NCI-H345 (cell line): ENCODE data around the gene CD63.

Experiments
- DNase-seq: peaks from one replicate; lab custom pipeline; 2025; lab: John Stamatoyannopoulos, UW

The CD63 gene

DNA sequence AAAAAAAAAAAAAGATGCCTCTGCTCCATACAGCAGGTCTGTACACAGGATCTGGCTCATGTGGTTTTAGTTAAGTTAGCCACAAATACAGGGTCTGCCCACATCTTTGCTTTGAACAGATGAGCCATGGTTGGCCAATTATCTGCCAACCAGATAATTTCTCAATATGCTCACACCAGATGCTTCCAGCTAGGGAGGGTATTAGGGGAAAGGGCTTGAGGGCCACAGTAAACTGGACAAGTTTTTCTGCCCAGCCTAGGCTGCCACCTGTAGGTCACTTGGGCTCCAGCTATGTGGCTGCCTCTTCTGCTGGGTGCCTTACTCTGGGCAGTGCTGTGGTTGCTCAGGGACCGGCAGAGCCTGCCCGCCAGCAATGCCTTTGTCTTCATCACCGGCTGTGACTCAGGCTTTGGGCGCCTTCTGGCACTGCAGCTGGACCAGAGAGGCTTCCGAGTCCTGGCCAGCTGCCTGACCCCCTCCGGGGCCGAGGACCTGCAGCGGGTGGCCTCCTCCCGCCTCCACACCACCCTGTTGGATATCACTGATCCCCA lies 7.8 kb downstream of the CD63 start:
- no peak for DNase-seq

DNA sequence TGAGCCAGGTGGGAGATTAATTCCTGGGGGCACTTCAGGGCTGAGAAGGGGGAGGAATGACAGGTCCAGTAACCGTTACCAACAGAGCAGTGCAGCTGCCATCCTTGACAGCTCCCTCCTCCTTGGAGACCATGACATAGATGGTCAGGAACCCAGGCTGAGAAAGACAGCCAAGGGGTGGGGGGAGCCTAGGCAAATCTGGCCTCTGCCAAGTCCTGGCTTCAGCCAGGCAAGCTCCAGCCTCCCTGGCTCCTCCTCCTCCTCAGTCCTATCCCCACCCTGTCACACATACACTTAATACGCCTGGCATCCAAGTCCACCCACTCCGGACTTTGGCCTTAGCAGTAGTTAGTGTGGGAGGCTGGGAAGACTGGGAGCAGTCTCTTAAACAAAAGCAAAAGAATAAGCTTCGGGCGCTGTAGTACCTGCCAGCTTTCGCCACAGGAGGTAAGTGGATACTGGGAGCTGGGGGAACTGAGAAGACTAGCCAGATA lies 8.7 kb downstream of the CD63 start, which contains the start of gene RDH5:
Gene RDH5, plus strand, starts transcription at position 323 of the 494 bp plus-strand sequence. CDS start 792 bp downstream, outside the sequence.
- no peak for DNase-seq

DNA sequence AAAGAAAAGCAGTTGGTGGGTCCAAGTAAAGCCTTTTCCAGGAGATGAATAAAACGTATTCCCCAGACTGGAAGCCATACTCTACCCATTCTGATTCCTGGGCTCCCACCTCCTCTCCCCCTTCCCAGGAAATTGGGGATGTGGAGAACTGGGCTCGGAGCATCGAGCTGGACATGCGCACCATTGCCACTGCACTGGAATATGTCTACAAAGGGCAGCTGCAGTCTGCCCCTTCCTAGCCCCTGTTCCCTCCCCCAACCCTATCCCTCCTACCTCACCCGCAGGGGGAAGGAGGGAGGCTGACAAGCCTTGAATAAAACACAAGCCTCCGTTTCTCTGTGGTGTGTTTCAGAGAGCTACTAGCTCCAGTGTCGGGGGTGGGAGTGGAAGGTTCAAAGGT lies 9.4 kb downstream of the CD63 start:
- no peak for DNase-seq

DNA sequence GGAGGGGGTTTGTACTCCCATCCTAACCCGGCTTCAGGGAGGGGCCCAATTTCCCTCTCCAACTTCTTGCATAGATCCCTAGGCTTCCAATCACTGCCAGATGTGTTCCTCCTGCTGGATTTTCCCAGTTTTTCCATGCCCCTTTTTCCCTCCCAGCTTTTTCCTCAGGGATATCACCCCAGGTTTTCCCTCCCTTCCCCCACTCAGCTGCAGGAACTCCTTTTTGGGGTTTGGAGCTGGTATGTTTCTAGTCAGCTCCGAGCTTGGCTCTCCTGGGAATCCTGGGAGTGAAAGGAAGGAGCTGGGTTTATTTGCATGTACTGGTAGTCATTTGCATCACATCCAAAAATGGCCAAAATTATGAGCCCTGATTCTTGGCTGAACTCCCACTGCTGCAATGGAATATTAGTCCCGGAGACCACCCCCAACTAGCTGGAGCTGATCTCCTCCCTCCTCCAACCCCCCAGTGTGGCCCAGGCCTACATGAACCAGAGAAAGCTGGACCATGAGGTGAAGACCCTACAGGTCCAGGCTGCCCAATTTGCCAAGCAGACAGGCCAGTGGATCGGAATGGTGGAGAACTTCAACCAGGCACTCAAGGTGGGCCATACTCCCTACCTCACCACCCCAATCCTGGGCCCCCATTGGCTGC lies 10.1 kb downstream of the CD63 start:
- DNase-seq = no peak

DNA sequence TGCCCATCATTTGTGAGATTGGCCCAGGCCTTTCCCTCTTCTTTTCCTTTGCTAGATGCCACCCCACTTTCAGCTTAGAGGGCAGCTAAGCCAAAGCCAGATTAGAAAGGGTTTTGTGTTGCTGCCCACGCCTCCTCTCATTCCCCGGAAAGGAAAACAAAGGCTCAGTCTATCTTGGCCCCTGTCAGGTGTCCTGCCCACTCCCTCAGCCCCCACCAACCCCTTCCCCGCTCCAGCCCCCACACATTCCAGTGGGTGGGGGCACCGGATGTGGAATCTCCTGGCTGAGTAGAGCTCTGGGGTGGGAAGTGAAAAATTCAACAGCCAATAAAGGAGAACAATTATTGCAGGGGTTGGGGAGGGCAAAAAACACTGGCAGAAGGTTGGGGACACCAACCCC lies 10.8 kb downstream of the CD63 start:
- no peak for DNase-seq

DNA sequence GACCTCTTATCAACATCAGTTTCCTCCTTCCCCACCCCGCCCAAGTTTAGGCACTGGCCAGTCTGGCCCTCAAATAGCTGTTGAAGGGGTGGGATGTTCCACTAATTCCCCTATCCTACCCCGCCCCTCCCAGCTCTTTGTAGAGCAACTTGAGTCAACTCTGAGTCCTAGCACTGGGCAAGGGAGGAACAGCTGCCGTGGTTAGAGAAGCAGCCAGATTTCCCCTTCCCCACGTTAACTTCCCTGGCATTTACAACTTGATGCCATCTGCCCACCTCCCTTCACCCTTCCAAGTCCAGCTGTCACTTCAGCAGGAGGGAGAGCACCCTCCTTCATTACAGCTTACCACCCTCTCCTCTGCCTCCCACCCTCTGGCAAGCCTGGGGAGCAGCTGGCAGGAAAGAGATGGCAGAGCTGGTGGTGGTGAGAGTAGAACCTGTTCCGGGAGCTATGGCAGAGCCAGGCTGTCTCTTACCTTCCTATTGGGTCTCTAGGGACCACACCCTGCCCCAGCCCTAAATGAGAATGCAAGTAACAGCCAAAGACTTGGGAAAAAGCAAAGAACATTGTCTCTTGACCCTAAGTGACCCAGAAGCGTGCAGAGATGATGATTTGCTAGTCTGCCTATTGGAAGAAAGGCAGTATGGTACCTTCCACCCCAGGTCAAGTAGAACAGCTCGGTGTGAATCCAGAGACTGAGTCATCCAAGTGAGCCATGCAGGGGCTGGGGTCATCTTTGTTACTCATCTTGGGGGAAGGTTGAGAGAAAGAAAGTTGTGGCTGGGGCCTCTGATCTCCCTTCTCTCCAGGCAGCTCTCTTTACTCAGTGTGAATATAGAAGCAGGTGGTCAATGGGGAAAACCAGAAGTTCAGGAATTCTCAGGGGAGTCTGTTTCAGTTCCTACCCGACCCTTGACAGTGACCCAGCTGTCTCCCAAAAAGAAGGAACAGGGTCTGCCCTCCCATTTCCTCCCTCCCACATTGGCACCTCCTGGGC lies 11.5 kb downstream of the CD63 start:
- DNase-seq = no peak

DNA sequence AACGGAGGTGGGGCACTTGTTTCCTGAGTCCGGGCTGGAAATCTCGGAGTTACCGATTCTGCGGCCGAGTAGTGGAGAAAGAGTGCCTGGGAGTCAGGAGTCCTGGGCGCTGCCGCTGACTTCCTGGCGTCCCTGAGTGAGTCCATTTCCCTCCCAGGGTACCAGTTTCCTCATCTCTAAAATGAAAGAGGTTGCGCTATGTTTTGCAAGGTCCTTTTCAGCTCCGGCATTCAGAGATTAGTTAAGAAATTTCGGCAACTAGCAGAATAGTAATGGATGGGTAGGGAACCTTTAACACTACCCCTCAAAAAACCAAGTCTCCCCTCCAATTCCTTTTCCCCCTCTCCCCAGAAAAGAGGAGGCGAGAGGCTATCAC lies 12.2 kb downstream of the CD63 start:
- DNase-seq = no peak

DNA sequence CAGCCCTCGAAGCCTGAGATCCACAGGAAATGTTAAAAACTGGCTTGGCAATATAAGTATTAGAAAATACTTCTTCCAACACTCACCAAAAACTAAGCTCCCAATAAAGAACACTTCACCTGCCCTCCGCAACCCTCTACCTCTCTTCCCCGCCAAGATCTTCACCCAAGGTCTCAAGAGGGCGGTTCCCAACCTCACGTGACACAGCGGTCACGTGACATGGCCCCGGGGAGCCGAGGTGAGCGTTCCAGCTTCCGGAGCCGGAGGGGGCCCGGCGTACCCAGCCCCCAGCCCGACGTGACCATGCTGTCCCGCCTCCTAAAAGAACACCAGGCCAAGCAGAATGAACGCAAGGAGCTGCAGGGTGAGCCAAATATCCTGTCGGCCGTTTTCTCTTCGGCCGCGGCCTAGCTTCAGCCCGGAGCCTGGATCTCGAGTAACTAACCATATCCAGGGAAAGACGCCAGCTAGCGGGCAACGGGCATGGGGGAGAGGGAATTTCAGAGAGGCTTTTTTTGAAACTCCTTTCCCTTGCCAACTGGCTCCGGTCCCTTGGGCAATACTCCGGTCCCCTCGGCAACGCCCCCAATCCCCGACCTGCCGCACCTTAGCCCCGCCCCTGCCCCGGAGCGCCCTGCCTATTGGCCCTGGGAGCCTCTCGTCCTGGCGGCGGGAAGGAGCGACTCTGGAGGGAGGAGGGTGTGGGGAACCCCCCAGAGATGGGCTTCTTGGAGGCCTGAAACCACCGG lies 12.8 kb downstream of the CD63 start, which contains the start of gene BLOC1S1:
Gene BLOC1S1, plus strand, starts transcription at position 214 of the 749 bp plus-strand sequence. Its CDS starts 6 bp downstream, at position 220.
- DNase-seq = peak; percentile 95

DNA sequence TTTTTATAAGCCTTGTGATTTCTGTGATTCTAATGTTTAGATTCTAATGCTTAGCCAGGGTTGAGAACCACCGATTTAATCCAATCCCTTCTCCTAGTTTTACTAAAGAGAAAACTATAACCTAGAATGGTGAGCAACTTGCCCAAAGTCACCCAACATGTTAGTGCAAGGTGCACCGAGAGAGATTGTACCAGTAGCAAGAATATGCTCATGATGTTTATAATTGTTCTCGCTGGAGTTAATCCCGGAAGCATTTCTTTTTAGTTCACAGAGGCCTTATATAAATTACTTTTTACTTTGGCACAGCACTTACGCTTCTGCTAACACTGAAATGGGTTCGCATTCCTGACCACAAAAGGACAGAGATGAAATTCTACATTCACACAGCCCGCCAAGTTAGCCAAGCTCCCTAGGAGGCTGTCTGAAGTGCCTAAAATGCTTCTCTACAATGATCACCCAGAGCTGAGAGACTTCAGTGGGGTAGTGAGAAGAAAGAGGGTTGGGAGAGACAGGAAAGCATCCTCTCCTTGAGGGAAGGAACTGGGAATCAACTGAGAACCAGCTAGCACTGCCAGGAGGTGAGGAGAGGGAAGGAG lies 13.5 kb downstream of the CD63 start:
- no peak for DNase-seq

DNA sequence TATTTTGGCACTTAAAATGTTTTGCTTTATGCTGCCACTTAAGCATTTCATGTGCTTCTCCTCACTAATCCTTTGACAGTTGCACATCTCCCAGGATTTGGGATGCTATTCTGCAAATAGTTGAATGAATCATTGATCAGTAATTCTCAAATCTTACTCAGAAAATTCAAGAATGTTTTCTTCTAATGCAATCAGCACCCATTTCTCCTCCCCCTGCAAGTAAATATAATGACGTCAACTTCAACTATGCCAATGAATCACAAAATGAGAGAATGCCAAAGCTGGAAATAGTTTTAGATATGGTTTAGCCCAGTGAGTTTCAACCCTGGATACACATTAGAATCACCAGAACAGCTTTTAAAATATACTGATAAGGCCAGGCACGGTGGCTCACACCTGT lies 15.1 kb downstream of the CD63 start:
- DNase-seq = no peak

DNA sequence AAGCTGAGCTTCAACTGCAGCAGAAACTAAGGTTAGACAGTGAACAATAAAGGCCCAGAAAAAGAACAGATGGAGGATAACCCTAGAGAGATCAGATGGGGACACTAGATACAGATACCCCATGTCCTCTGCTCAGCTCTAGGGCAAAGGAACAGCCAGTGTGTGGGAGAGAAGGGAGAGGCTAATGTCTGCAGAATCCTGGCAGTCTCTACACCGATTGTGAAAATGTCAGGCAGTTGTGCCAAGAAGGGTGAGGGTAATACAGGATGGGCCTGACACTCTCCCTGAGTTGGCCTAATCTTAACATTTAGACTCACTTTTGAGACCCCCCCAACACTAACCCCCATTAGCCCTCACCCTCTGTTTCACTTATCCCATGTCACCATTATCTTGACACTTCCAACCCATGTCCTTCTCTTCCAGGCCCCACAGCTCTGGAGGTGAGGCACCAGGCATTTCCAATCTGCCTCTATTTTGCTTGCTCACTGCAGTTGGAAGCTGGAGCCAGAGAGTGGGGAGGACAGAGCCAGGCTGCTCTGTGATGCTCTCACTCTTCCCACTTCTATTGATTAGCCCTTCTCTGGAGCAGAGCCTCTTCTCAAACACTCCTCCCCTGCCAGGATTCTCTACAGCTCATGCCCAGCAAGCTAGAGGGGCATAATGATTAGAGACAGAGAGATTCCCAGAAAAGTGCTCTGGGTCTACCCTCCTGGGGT lies 16.0 kb downstream of the CD63 start:
- no peak for DNase-seq

DNA sequence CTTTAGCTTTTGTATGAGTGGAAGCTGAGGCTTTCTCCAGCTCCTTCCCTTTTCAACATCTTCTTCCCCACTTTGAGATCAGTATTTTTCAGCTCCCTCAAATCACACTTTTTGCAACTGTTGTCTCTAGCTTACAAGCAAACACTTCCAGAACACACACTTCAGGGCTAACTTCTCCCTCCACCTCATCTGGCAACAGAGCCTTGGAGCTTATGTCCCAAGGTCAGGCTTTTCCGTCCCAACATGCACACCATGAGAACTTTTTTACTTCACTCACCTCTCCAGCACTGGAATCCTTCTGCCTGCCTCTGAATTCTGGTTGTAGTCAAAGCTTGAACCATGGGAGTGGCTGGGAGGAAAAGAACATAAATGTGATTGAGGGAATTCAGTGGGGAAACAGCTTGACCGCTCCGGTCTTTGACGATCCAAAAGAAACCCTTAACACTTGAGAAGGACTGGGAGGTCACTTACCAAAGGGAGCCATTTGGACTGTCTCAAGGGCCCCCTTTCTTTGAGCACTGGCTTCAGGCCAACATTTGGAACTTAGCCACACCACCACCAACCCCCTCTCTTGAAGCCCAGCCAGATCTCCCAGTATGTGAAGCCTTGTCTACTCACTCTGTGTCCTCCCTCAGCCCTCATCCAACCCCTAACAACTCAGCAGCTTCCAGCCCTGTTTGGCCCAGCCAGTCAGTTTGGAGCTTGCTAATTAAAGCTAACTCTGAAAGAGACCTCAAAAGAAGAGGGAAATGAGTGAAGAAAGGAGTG lies 16.8 kb downstream of the CD63 start:
- DNase-seq = no peak

DNA sequence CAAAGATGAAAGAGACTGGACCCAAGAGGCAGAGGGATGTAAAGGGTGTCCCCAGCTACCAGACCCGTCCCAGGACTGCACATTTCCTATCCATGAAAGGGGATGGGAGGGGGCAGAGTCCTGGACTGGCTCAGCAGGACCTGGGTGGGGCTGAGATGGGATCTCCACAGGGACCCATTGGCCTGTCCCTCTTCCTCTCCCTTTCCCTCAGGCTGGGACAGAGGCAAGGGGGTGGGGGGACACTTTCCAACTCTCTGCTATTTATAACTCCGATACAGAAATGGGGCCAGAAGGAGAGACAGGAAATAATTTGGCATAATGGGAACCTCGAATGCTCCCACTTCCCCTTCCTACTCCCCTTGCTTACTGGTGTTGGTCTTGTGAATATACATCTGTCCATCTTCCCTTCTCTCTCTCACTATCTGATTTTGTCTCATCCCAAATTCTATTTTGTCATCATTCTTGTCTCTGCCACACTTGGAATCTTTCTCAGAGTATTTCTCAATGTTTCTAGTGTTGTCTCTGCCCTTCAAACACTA lies 20.0 kb downstream of the CD63 start:
- DNase-seq = no peak

DNA sequence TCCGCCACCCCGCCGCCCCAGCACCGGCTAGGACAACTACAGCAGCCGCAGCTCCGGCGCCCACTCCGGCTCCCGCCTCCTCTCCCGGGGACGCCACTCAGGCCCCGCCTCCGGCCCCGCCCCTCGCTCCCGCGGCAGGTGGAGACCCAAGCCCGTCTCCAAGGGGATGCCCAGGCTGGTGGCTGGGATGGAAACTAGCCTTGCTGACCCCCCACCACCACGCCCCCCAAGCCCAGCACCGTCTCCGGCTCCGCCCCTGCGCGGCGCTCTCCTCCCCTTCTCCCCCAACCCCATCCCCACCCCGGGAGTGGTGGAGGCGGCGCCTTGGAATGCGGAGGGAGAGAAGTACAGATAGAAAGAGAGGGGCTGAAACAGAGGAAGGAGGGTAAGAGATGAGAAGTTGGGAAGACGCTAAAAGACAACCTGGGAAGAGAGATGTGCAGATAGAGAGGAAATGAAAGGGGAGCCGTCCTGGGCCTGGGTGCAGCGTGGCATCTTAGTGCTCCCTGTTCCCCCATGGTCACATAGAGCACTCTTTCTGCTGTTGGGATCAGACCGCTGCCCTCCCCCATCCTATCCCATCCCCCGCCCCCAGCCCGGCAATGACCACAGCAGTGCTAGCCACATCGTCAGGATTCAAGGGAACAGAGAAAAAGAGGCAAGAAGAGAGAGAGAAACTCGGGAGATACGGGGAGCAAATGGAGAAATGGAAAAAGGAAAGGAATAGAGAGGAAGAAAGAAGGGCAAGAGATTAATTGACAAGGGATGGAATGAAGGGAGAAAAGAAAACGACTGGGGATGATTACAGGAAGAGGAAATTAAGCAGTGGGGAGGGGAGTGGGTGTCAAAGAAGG lies 20.7 kb downstream of the CD63 start, which contains the start of gene ITGA7:
Gene ITGA7, minus strand, starts transcription at position 64 of the 854 bp plus-strand sequence. CDS start 222 bp downstream, outside the sequence.
- DNase-seq = peak; percentile 82

DNA sequence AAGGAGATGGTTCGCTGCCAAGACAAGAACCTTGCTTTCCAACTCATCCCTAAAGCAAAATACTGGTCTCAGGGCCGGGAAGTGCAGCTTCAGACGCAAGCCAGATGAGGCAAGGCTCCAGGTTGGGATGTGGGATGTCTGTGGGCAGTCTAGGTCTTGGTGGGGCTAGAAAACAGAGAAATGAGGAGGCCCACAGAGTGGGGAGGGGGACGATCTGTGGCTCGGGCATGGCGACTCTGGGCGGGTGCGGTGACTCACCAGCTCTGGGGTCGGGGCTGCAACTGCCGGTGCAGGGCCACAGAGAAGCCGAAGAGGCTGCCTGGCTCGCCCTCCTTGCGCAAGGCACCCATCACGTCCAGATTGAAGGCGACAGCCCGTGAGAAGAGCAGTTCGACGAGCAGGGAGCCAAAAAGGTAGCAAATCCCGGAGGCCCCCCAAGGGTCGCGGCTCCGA lies 21.6 kb downstream of the CD63 start:
- DNase-seq = peak; percentile 28

DNA sequence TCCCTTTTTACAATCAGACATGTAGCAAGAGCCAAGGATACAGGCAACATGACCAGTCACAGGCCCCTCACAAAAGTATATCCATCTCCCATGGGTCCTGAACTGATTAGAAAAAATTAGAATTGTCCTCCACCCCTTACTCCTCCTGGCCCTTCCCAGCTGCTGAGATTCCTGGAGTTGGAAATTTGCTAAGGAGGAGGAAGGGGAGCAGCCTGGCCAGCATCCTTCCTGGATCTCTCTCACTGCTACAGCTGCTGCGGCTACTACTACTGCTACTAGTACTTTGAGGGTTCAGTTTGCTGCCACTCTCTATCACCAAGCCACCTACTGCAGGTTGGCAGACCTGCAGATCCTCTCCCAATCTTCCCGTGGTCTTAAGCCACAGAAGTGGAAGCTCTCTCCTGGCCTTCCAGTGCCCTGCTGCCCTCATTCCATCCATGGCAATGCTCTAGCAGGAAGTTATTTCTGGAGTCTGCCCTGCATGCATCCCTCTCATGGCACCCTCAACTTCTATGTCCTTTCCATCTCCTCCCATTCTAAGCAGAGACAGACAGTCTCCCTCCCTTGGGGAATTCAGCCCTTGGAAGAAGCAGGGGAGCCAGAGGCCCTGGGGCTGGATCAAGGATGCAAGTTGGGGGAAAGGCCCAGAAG lies 22.1 kb downstream of the CD63 start:
- DNase-seq = no peak

DNA sequence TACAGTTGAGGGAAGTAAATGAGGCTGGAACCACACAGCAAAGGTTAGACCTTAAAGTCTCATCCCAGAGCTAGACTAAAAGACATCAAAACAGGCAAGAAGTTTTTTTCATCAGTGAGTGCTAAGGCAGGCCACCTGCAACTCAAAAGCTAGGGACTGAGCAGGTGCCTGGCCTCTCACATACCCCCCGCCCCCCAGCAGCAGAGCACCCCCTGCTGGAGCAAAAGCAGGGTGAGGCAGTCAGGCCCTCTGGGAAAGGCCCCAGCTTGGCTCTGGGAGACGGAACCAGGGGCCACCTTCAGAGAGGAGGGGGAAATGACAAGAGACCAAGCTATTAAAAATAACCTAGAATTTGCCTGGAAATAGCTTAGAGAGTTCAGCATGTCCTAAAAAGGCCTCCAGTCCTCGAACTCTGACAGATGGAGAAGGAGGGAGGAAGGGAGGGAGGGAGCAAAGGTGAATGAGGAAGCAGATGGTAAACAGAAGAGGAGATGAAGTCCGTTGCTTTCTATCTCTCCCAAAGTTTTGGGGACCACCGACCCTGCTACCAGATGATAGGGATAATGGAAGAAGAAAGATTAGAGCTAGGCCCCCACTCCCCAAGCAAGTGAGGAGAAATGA lies 22.9 kb downstream of the CD63 start:
- DNase-seq = no peak
